Stimulated activated CD4-positive, alpha-beta T cell treated with anti-CD3 and anti-CD28 coated beads, Interleukin-1b, Interleukin-23, amount 100 ng/mL, for 4 hours (primary cell): Measurements from ENCODE around the gene NEO1.

Experiments used
- DNase-seq, 2 donors: peaks; one replicate each; pipeline ENCODE4 v3.0.0-alpha.2; 2020; ENCODE audit warnings: low read depth in 2 of 2

NEO1 gene

GRCh38 chr15:73028831-73029451 lies 23.3 kb upstream of the NEO1 start:
- DNase-seq: no peak

GRCh38 chr15:73030122-73030679 lies 22.1 kb upstream of the NEO1 start:
- no peak for DNase-seq

- DNase-seq: no peak
Measured at GRCh38 chr15:73031648-73032047, 20.6 kb upstream of the NEO1 start.

GRCh38 chr15:73033611-73034010 lies 18.7 kb upstream of the NEO1 start:
- no peak for DNase-seq

GRCh38 chr15:73034221-73034620 lies 18.0 kb upstream of the NEO1 start:
- DNase-seq: no peak

- no peak for DNase-seq
Measured at GRCh38 chr15:73035221-73035620, 17.0 kb upstream of the NEO1 start.

GRCh38 chr15:73038220-73038619 lies 14.0 kb upstream of the NEO1 start:
- no peak for DNase-seq

GRCh38 chr15:73046073-73046472 lies 6.2 kb upstream of the NEO1 start:
- no peak for DNase-seq

- no peak for DNase-seq
Measured at GRCh38 chr15:73047882-73048281, 4.4 kb upstream of the NEO1 start.

GRCh38 chr15:73048624-73049295 lies 3.5 kb upstream of the NEO1 start:
- DNase-seq: no peak

GRCh38 chr15:73049564-73050215 lies 2.6 kb upstream of the NEO1 start:
- DNase-seq: no peak

GRCh38 chr15:73050561-73051295 lies 1.5 kb upstream of the NEO1 start:
- DNase-seq: no peak

- peak in 1 of 2 donors; percentile 0 for DNase-seq
Measured at GRCh38 chr15:73051391-73051806, 864 bp upstream of the NEO1 start.

GRCh38 chr15:73052653-73053397 lies 562 bp downstream of the NEO1 start:
- peak; percentile 1 to 11 for DNase-seq

GRCh38 chr15:73053398-73053723 lies 1.1 kb downstream of the NEO1 start:
- DNase-seq: no peak

GRCh38 chr15:73054417-73054953 lies 2.2 kb downstream of the NEO1 start:
- no peak for DNase-seq

- DNase-seq: no peak
Measured at GRCh38 chr15:73056460-73056859, 4.2 kb downstream of the NEO1 start.

- DNase-seq: no peak
Measured at GRCh38 chr15:73058437-73058836, 6.2 kb downstream of the NEO1 start.

- DNase-seq: no peak
Measured at GRCh38 chr15:73065114-73065513, 12.9 kb downstream of the NEO1 start.

- DNase-seq: no peak
Measured at GRCh38 chr15:73069109-73069508, 16.8 kb downstream of the NEO1 start.

GRCh38 chr15:73072894-73073293 lies 20.6 kb downstream of the NEO1 start:
- no peak for DNase-seq
